Hepatocyte (in vitro differentiated cells): ENCODE data around the gene NR1I2.

Experiments used
- EZH2 ChIP-seq: fragments of 200-600 bp; sonication (generic); IDR thresholded peaks from 2 replicates; pipeline ENCODE4 v1.6.1; 2016; ENCODE audit warnings: antibody characterized with exemption, mild to moderate bottlenecking, borderline replicate concordance
- EZH2phosphoT487 ChIP-seq: fragments of 200-600 bp; sonication (generic); IDR thresholded peaks from one replicate; pipeline ENCODE4 v1.6.1; 2018; ENCODE audit warnings: antibody characterized with exemption, mild to moderate bottlenecking, low read depth, moderate library complexity; ENCODE audit not compliant: unreplicated experiment, severe bottlenecking
- TF ChIP-seq, protein P1 (sequence below): fragments of 200-600 bp; sonication (generic); IDR thresholded peaks from 2 replicates; pipeline ENCODE4 v1.5.1; 2016; ENCODE audit warnings: antibody characterized with exemption, mild to moderate bottlenecking; ENCODE audit not compliant: poor library complexity

DNA sequence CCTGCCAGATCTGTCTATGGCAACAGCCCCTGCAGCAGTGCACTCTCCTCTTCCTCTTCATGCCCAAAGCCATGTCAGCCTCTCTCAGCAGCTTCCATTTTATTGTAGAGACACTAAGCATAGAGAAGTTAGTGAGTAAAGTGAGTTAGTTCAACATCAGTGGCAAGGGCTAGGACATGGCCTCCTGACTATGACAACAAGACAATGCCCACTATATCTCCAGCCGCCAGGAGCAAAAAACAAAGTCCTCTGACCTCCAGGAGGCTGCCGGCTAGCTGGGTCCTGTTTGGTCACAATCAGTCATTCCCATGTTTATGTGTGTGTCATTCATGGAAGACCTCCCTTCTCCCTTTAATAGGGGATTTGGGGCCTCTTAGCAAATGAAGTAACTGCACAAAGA lies 14.9 kb downstream of the NR1I2 start:
- TF ChIP-seq, protein P1, sequence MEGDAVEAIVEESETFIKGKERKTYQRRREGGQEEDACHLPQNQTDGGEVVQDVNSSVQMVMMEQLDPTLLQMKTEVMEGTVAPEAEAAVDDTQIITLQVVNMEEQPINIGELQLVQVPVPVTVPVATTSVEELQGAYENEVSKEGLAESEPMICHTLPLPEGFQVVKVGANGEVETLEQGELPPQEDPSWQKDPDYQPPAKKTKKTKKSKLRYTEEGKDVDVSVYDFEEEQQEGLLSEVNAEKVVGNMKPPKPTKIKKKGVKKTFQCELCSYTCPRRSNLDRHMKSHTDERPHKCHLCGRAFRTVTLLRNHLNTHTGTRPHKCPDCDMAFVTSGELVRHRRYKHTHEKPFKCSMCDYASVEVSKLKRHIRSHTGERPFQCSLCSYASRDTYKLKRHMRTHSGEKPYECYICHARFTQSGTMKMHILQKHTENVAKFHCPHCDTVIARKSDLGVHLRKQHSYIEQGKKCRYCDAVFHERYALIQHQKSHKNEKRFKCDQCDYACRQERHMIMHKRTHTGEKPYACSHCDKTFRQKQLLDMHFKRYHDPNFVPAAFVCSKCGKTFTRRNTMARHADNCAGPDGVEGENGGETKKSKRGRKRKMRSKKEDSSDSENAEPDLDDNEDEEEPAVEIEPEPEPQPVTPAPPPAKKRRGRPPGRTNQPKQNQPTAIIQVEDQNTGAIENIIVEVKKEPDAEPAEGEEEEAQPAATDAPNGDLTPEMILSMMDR = no peak
- TF ChIP-seq EZH2 = no peak
- no peak for TF ChIP-seq EZH2phosphoT487
